A673 (cell line): ENCODE data around the gene HSP90AB1. TPM values are rescaled to one million over a fixed set of nuclear protein-coding genes. Genes with fewer than 3 reads are reported as not detected.

Experiments
- Bru-seq: library from RNA; stranded (reverse); fragments of 400-500 nt; gene quantifications from one replicate; lab custom pipeline; 2021; lab: Mats Ljungman, UMichigan
- BruChase-seq, 2 experiments: library from RNA; stranded (reverse); fragments of 400-500 nt; gene quantifications; one replicate each; lab custom pipeline; 2021; lab: Mats Ljungman, UMichigan
- BruUV-seq: library from RNA; stranded (reverse); fragments of 400-500 nt; replicated peaks from 2 replicates; lab custom pipeline; 2021; lab: Mats Ljungman, UMichigan
- CTCF ChIA-PET: fragments of 300-600 bp; sonication (Branson Sonifier 250); formaldehyde crosslinking; loops from one replicate; lab custom pipeline; 2022; ENCODE audit warnings: antibody characterized with exemption; lab: Charles Lee
- POLR2A ChIA-PET: fragments of 300-600 bp; sonication (Branson Sonifier 250); formaldehyde crosslinking; loops from one replicate; lab custom pipeline; 2022; ENCODE audit warnings: antibody characterized with exemption; ENCODE audit not compliant: low non-redundant PET; lab: Charles Lee
- DNase-seq: peaks from one replicate; pipeline ENCODE4 v3.0.0-alpha.2; 2015; ENCODE audit warnings: low spot score
- H3K27ac ChIP-seq: fragments of 200-600 bp; sonication (generic); 2 replicates; pipeline ENCODE4 v1.5.1; 2016; ENCODE audit warnings: mixed run types, low read depth, mild to moderate bottlenecking, mixed read lengths, antibody characterized with exemption, low read length; ENCODE audit not compliant: poor library complexity, severe bottlenecking
- H3K27me3 ChIP-seq: fragments of 200-600 bp; sonication (generic); replicated peaks from 2 replicates; pipeline ENCODE4 v1.6.1; 2017; ENCODE audit warnings: mixed run types, low read depth, mild to moderate bottlenecking, mixed read lengths, antibody characterized with exemption, low read length; ENCODE audit not compliant: insufficient read depth, poor library complexity
- H3K36me3 ChIP-seq: fragments of 200-600 bp; sonication (generic); 2 replicates; pipeline ENCODE4 v1.6.1; 2016; ENCODE audit warnings: mixed run types, mild to moderate bottlenecking, mixed read lengths, antibody characterized with exemption, low read length; ENCODE audit not compliant: insufficient read depth, poor library complexity, severe bottlenecking
- H3K4me1 ChIP-seq: fragments of 200-600 bp; sonication (generic); 2 replicates; pipeline ENCODE4 v1.6.1; 2017; ENCODE audit warnings: mixed run types, mild to moderate bottlenecking, mixed read lengths, antibody characterized with exemption, low read length; ENCODE audit not compliant: insufficient read depth, poor library complexity, severe bottlenecking
- H3K4me3 ChIP-seq: fragments of 200-600 bp; sonication (generic); 2 replicates; pipeline ENCODE4 v1.5.1; 2016; ENCODE audit warnings: low read depth, mixed run types, mild to moderate bottlenecking, mixed read lengths, low read length; ENCODE audit not compliant: poor library complexity, severe bottlenecking
- H3K9me3 ChIP-seq: fragments of 200-600 bp; sonication (generic); 2 replicates; pipeline ENCODE4 v1.6.1; 2016; ENCODE audit warnings: mixed run types, low read depth, mild to moderate bottlenecking, mixed read lengths, antibody characterized with exemption, low read length; ENCODE audit not compliant: poor library complexity, severe bottlenecking
- CTCF ChIP-seq: fragments of 300-800, 200-600 bp; sonication (generic); conservative IDR thresholded peaks from 2 replicates; pipeline ENCODE4 v1.5.1; 2017; ENCODE audit warnings: low read depth, mild to moderate bottlenecking, antibody characterized with exemption, low read length, moderate library complexity, mixed read lengths
- EZH2 ChIP-seq: fragments of 200-600 bp; sonication (generic); IDR thresholded peaks from 2 replicates; pipeline ENCODE4 v1.6.1; 2017; ENCODE audit warnings: borderline replicate concordance, low read depth, mild to moderate bottlenecking, mixed read lengths, antibody characterized with exemption, low read length; ENCODE audit not compliant: poor library complexity, severe bottlenecking
- intact Hi-C: fragments of 100-400 bp; cut with micrococcal nuclease; formaldehyde crosslinking; loops from one replicate; pipeline ENCODE4 v1.10.0; 2022; ENCODE audit not compliant: unreplicated experiment
- long read RNA-seq: library from polyadenylated mRNA; stranded (forward); transcript quantifications from one replicate; pipeline ENCODE4 v2.0.0, GENCODE V29; 2022
- total RNA-seq: library from RNA; stranded (reverse); gene quantifications from 2 replicates; pipeline ENCODE4 v1.2.3, GENCODE V29; 2021

The HSP90AB1 gene
- total RNA-seq: 1,472 and 1,581 TPM in 2 replicates
- Bru-seq, nascent RNA: percentile 100 among the genes with signal in this experiment
- percentile 100 among the genes with signal in this experiment for BruChase-seq, experiment 1, labeled RNA remaining after a 2-hour chase
- percentile 100 among the genes with signal in this experiment for BruChase-seq, experiment 2, labeled RNA remaining after a 6-hour chase
- long read RNA-seq, transcript HSP90AB1-203 (12 exons, 2,572 nt): major isoform, 4,057 of 4,293 reads
- long read RNA-seq, transcript HSP90AB1-201 (12 exons, 2,582 nt): minor isoform, 10 of 4,293 reads
- long read RNA-seq, transcript HSP90AB1-202 (12 exons, 2,674 nt): minor isoform, 7 of 4,293 reads
- long read RNA-seq, partial matches to known transcripts: 160 of 4,293 reads
- long read RNA-seq, other reads (novel, unspliced or antisense): 59 of 4,293 reads

- no peak for TF ChIP-seq CTCF
- TF ChIP-seq EZH2: no peak
- ChIA-PET CTCF (interaction anchor here (0.6 to 1.0 kb wide), 2 partner anchors 10 to 20 kb away, joined by 3 to 4 read pairs; partner anchors contain the start of gene SLC35B2), POLR2A (interaction anchor here (0.5 to 1.3 kb wide), 9 partner anchors 10 to 320 kb away, joined by 3 to 18 read pairs (median 4); partner anchors contain the start of gene SLC35B2)
- H3K27ac ChIP-seq: peak within 1 kb of the TSS; percentile 95
- intact Hi-C loops: no loop called here
- H3K27me3 ChIP-seq: no peaks in the 10 kb centered on the region
- DNase-seq: peak; percentile 98
- BruUV-seq: no TSS peak
- peaks cover 40% of the 10 kb centered on the region for H3K36me3 ChIP-seq
- no peaks in the 10 kb centered on the region for H3K9me3 ChIP-seq
- peaks cover 20% of the 10 kb centered on the region for H3K4me1 ChIP-seq
- H3K4me3 ChIP-seq: peak within 1 kb of the TSS; percentile 80
Observed at GRCh38 chr6:44246663-44247337, at the start of gene HSP90AB1. Gene HSP90AB1 (plus strand): TSS chr6:44247101. CDS start chr6:44248630, 1,529 bp downstream.

GRCh38 chr6:44198684-44199083, 48.2 kb upstream of the HSP90AB1 start:
- Histone ChIP-seq H3K9me3 (no peaks in the 10 kb centered on the region), H3K4me3 (no peak overlapping the region), H3K36me3 (no peaks in the 10 kb centered on the region), H3K4me1 (no peaks in the 10 kb centered on the region), H3K27ac (no peak overlapping the region), H3K27me3 (no peaks in the 10 kb centered on the region)
- intact Hi-C loops: no loop called here
- ChIA-PET CTCF (no interaction called here), POLR2A (no interaction called here)
- DNase-seq: no peak
- no TSS peak for BruUV-seq
- no peak for TF ChIP-seq CTCF
- TF ChIP-seq EZH2: no peak

DNA sequence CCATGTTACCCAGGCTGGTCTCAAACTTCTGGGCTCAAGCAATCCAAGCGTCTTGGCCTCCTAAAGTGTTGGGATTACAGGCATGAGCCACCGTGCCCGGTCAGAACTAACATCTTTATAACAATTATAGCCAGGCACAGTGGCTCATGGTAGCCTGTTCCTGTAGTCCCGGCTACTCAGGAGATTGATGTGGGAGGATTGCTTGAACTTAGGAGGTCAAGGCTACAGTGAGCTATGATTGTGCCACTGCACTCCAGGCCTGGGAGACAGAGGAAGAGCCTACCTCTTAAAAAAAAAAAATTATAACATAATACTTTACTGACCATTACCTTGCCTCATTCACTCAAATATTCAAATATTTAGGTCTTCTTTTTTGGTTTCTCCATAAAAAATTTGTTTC, 47.0 kb upstream of the HSP90AB1 start:
- H3K4me1 ChIP-seq: no peaks in the 10 kb centered on the region
- H3K27ac ChIP-seq: no peak overlapping the region
- no peak for TF ChIP-seq EZH2
- no peak for TF ChIP-seq CTCF
- intact Hi-C loops: no loop called here
- no peak overlapping the region for H3K4me3 ChIP-seq
- no peaks in the 10 kb centered on the region for H3K9me3 ChIP-seq
- DNase-seq: no peak
- H3K27me3 ChIP-seq: no peaks in the 10 kb centered on the region
- POLR2A ChIA-PET: no interaction called here
- no peaks in the 10 kb centered on the region for H3K36me3 ChIP-seq
- CTCF ChIA-PET: no interaction called here
- no TSS peak for BruUV-seq
